CD4-positive, alpha-beta T cell treated with Interleukin-21 for 1 hour (primary cell): ENCODE measurements around the gene GALNT10.
A peak's percentile ranks its signal among the peaks of the same experiment; 100 is the strongest.

Experiments
- DNase-seq: peaks from one replicate; pipeline ENCODE4 v3.0.0-alpha.2; 2020

Gene GALNT10

DNA sequence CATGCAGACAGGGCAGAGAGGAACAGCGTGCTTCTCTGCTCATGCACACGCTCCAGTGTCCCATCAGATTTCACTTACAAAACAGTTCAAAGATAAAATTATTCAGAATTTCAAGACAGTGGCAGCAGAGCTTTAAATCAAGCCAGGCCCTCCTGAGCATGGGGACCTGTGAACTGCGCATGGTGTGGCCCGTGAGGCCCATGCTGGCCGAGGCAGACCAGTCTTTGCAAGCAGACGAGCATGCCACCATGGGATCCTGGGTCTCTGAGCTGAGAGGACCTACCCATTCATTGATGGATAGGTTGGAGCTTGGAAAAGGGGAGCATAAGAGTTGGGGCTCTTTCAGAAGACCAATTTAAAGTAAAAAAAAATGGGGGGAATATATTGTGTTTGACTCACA is 220.3 kb downstream of the GALNT10 start:
- DNase-seq, result no peak

DNA sequence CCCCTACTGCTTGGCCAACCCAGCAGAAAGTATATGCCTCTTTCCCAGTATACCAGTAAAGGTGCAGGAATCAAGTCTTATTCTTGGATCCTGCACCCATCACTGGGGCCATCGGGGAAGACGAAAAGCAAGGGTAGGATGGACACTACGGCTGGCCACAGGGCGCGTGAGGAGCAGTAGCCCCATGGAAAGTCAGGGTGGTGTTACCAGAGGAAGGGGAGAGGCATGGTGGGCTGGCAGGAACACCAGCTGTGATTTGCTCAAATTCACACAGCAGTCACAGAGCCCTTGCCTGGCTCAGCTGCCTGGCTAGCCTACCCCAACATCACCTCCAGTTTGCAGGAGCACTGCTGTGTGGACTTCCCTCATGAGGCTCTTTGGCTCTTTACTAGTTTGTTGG is 220.8 kb downstream of the GALNT10 start:
- DNase-seq, result no peak

DNA sequence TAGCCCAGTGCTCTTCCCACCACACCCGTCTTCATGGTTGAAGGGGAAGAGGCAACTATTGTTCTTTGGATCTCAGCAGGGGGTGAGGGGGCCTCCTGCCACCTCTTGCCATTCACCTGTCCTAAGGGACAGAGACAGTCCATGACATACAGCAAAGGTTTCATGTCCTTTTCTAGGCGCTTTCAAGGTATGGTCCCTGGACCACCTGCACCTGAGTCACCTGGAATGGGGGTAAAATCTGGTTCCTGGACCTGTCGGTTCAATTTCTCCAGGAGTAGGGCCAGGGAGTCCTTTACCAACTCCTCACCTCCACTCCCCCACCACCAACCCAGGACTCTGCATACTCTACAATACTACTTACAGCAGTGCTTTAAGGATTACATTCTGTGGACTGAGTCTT is 221.8 kb downstream of the GALNT10 start:
- DNase-seq, result no peak

- DNase-seq, result no peak
Observed at GRCh38 chr5:154412925-154413324, 222.4 kb downstream of the GALNT10 start.

- DNase-seq, result no peak
Observed at GRCh38 chr5:154415114-154415513, 224.6 kb downstream of the GALNT10 start.

DNA sequence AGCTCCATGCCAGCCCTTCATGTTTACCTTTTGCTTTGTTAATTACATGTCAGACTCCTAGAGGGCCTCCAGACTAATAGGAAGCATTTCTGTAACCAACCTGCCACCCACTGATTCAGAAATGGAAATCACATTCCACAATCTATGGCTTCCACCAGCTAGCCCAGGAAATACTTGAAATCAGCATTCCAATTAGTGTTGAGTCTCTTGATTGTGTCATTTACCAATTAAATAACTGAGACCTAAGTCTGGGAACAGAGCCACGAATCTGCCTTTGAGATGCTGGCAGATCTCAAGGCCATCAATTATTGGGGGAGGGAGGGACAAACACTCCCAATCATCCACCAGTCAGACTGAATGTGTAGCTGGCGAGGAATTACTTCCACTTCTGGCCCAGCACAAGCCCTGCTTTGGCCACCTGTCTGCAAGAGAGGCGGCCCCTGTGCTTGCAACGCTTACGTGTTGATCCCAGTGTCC is 227.8 kb downstream of the GALNT10 start:
- DNase-seq, result no peak

DNA sequence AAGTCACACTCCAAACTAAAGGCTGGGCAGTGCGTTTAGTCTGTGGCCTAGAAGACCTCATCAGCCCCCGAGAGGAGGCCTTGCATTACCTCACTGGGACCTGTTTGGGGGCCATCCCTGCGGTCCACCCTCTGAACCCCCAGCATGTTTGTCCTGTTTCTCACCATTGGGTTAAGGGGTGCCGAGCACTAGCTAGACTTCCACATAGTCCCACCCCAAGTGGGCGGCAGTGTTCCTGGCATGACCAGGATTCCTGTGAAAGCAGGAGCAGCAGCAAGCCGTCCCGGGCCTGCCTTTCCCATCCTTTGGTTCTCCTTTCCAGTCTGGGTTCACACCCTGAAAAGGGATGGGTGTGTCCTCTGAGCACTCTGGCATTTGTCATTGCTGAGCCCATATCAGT is 228.7 kb downstream of the GALNT10 start:
- DNase-seq, result no peak

- peak; percentile 11 for DNase-seq
Observed at GRCh38 chr5:154421868-154422267, 231.3 kb downstream of the GALNT10 start.

GRCh38 chr5:154422298-154422697 is 231.8 kb downstream of the GALNT10 start:
- no peak for DNase-seq

GRCh38 chr5:154428208-154428607 is 237.7 kb downstream of the GALNT10 start:
- DNase-seq, result no peak

GRCh38 chr5:154429341-154429740 is 238.8 kb downstream of the GALNT10 start:
- no peak for DNase-seq

- DNase-seq, result no peak
Observed at GRCh38 chr5:154430466-154430865, 239.9 kb downstream of the GALNT10 start.

GRCh38 chr5:154430961-154431630 is 240.6 kb downstream of the GALNT10 start:
- DNase-seq, result no peak

DNA sequence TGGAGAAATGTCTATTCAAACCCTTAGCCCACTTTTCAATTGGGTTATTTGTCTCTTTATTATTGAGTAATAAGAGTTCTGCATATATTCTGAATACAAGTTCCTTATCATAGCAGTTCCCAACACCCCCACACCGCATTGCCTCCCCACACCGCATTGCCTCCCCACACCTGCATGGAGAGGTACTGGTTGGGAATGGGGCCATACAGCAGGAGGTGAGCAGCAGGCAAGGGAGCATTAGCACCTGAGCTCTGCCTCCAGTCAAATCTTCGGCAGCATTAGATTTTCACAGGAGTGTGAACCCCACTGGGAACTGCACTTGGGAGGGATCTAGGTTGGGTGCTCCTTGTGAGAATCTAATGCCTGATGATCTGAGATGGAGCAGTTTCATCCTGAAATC is 244.7 kb downstream of the GALNT10 start:
- DNase-seq, result no peak

DNA sequence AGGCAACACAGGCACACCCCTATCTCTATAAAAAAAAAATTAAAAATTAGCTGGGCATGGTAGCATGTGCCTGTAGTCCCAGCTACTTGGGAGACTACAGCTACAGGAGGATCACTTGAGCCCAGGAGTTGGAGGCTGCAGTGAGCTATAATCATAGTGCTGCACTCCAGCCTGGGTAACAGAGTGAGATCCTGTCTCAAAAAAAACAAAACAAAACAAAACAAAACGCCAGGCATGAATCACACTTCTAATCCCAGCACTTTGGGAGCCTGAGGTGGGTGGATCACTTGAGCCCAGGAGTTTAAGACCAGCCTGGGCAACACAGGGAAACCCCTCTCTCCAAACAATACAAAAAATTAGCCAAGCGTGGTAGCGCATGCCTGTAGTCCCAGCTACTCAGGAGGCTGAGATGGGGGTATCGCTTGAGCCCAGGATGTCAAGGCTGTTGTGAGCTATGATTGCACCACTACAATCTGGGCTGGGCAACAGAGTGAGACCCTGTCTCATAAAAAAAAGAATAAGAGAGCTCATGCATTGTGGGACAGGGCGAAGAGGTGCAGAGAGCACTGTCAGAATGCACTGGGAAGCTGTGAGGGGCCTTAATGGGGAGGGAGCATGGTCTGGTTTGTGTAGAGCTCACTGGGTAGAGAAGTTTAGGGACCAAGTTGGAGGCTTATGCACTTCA is 246.9 kb downstream of the GALNT10 start:
- DNase-seq, result no peak

DNA sequence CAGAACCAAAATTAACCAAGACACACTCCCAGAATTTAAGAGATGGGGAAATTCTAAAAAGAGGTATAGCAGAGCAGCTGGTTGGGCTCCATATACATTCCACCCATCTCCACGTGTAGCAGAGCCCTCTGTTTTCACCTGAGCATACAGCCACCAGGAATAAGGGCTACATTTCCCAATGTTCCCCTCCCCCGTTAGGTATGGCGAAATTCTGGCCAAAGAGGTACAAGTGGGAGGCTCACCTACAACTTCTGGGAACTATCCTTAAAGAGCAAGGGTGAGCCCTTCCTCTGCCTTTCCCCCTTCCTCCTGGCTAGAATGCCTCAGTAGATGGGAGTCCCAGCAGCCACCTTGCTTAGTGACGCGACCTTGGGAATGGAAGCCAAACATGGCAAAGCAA is 250.0 kb downstream of the GALNT10 start:
- no peak for DNase-seq

- DNase-seq, result no peak
Observed at GRCh38 chr5:154442801-154443200, 252.3 kb downstream of the GALNT10 start.

DNA sequence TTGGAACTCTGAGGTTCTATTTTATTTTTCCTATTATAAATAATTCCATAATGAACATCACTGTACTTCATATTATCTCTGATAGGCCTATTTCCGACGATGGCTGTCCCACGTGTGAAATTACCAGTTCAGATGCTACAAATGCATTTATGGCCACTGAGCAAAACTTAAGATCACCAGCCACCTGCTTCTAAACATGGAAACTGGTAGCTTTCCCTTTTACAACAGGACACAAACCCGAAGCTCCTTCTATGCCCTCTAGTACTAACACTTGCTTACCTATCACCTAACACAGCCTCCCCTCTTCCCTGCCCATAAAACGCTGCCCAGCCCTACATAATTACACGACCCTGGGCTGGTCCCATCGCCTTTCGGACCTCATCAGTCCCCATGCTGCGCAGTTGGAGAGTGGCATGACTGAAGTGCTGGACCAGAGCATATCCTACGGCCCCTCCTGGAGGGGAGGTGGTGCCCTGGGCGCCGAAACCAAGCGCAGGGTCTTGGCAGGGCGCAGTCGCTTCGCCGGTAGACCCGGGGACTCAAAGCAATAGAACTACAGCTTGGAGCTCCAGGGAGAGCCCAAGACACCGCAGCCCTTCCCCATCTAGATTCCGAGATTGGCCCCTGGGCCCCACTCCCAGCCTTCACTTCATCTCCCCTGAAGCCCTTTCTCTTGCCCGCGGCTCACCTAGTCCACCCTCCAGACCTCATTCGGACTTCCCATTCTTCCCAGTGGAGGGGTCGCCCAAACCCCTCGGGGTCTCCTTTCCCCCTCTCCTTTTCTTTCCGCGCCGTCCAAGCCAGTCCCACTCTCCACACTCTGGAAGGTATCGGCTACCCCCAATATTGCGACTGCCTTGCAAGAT is 254.3 kb downstream of the GALNT10 start:
- peak; percentile 3 for DNase-seq

DNA sequence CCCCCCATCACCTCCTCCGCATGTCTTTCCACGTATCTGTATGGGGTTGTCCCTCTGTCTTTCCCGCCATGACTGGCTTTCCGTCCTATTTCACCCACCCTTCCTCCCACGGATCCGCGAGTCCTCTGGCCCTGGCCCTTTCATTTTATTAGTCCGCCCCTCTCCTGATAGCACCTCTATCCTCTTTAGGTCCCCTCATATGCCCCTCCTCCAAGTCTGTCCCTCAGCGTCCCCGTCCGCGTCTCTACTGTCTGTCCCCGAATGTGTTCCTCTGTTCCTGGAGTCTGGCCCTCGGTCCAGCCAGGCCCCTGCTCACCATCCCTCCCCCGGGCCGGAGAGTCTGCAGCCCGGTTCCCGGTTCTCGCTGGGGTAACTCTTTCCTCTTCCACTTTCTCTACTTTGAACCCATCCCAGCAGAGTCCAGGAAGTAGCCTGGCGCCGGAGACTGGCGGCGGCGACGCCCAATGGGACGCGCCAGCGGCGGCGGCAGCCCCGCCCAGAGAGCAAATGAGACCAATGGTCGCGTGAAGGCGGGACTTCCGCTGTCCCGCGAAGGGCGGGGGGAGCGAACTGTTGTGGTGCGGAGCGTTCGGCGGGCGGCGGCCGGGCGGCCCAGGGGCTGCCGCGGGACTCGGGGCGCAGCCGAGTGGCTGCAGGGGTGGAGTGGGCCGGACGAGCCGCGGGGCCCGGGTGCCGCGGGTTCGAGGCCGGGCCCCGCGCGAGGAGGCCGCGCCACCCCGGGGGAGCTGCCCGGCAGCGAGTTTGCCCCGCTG is 255.1 kb downstream of the GALNT10 start, which contains the start of gene SAP30L:
TSS of gene SAP30L (plus strand) at position 576 of the 773 bp plus-strand sequence. CDS start 608 bp downstream, outside the sequence.
- peak; percentile 96 for DNase-seq

GRCh38 chr5:154446195-154447088 is 255.9 kb downstream of the GALNT10 start:
- peak; percentile 30 for DNase-seq

- peak; percentile 21 for DNase-seq
Observed at GRCh38 chr5:154447089-154447725, 256.7 kb downstream of the GALNT10 start.
